Activated CD4-positive, CD25-positive, alpha-beta regulatory T cell treated with anti-CD3 and anti-CD28 coated beads, Interleukin-2, amount 50 U/mL, for 72 hours (primary cell): ENCODE data around the gene CYB5R4.

Experiments
- DNase-seq: peaks from one replicate; pipeline ENCODE4 v3.0.0; 2021

CYB5R4 gene

GRCh38 chr6:84001119-84001518 lies 141.6 kb downstream of the CYB5R4 start:
- no peak for DNase-seq

GRCh38 chr6:84002226-84002625 lies 142.7 kb downstream of the CYB5R4 start:
- DNase-seq = no peak

- no peak for DNase-seq
Observed at GRCh38 chr6:84003131-84003530, 143.6 kb downstream of the CYB5R4 start.

DNA sequence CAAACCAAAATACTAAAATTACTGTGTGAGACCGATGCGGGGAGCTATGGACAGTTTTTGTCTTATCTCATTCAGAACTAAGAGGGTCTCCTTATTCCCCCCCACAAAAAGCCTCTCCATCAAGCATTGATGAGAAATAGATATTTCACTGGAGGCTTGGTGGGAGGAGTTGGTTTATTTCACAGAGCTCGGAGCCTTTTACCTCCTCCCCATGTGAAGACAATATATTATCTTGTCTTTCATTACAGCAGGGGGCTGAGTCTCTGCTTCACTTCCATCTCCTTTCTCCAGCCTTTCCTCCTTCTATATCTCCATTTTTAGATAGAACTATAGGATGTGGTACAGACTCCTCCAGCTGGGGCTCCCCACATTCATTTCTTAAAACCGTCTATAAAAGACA lies 144.2 kb downstream of the CYB5R4 start:
- no peak for DNase-seq

- DNase-seq = no peak
Observed at GRCh38 chr6:84007871-84008270, 148.4 kb downstream of the CYB5R4 start.

DNA sequence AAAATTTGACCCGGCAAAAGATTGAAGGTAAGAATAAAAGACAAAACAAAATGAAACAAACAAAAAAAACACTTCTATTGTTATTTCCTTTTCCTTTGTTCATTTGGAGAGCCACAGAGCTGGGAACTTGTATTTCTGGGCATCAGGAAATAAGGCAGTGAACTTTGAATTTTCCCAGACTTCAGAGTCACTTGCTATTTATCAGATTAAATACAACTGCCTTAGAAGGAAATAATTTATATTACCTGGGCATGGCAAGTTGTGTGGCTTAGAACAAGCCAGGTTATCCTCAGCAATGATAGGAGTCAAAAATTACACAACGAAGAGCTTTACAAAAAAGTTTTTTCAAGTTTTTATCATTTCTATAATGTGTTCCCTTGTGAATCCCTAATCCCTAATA lies 153.9 kb downstream of the CYB5R4 start:
- no peak for DNase-seq

- no peak for DNase-seq
Observed at GRCh38 chr6:84013931-84014330, 154.4 kb downstream of the CYB5R4 start.

GRCh38 chr6:84016029-84016428 lies 156.5 kb downstream of the CYB5R4 start:
- no peak for DNase-seq
